Adrenal gland (tissue), 5 donors: ENCODE data around the gene DPYD.

Experiments
- CTCF ChIP-seq, 6 experiments: fragments of 450-650 bp in 4 of 6; fragments of 200-600 bp in 2 of 6; sonication (generic) in 1 of 6; IDR thresholded peaks; 1 replicate in 5 of 6; 2 replicates in 1 of 6; pipeline versions ENCODE4 v1.5.1 to v1.8.0; 2016 to 2021; ENCODE audit warnings: antibody characterized with exemption in 6 of 6, mild to moderate bottlenecking in 2 of 6, moderate library complexity in 1 of 6
- POLR2A ChIP-seq, 2 donors: fragments of 450-650 bp; IDR thresholded peaks; one replicate each; pipeline ENCODE4 v1.6.1; 2017; ENCODE audit warnings: antibody characterized with exemption in 2 of 2, mild to moderate bottlenecking in 2 of 2, moderate library complexity in 1 of 2
- donor health status: DM: no; HTN: no; CAD: no.

- no peak for TF ChIP-seq CTCF (IDR thresholded peaks at IDR 0.05)
- TF ChIP-seq POLR2A (IDR thresholded peaks at IDR 0.05), result no peak
Observed at GRCh38 chr1:97744977-97745376, 175.9 kb downstream of the DPYD start.
